PC-3 (cell line): Measurements from ENCODE around the gene ABTB2. TPM values are rescaled to one million over a fixed set of nuclear protein-coding genes. Genes with fewer than 3 reads are reported as not detected.

ENCODE experiments used
- ATAC-seq: fragments of 200-7000 bp; cut with Tn5 transposase; 2 replicates; pipeline ENCODE4 v1.9.1; 2020; ENCODE audit warnings: mild to moderate bottlenecking, moderate library complexity
- BruUV-seq: library from RNA; stranded (reverse); fragments of 400-500 nt; replicated peaks from 2 replicates; lab custom pipeline; 2021; lab: Mats Ljungman, UMichigan
- CTCF ChIA-PET: fragments of 300-600 bp; sonication (Branson Sonifier 250); formaldehyde crosslinking; loops from one replicate; lab custom pipeline; 2022; ENCODE audit warnings: antibody characterized with exemption; lab: Charles Lee
- POLR2A ChIA-PET: fragments of 300-600 bp; sonication (Branson Sonifier 250); formaldehyde crosslinking; loops from one replicate; lab custom pipeline; 2022; ENCODE audit warnings: antibody characterized with exemption; ENCODE audit not compliant: unreplicated experiment; lab: Charles Lee
- DNase-seq: peaks from one replicate; pipeline ENCODE4 v3.0.0-alpha.2; 2015
- H2AFZ ChIP-seq: fragments of 300-600 bp; sonication (generic); 2 replicates; pipeline ENCODE4 v1.6.0; 2016; ENCODE audit warnings: antibody characterized with exemption, low read length
- H3F3A ChIP-seq: fragments of 300-600 bp; sonication (generic); one replicate; pipeline ENCODE4 v1.6.0; 2017; ENCODE audit warnings: antibody characterized with exemption, low read length, control low read depth, mild to moderate bottlenecking; ENCODE audit not compliant: unreplicated experiment
- H3K27ac ChIP-seq: fragments of 300-600 bp; sonication (generic); 2 replicates; pipeline ENCODE4 v1.5.1; 2016; ENCODE audit warnings: mild to moderate bottlenecking, low read length
- H3K27me3 ChIP-seq: fragments of 300-600 bp; sonication (generic); 2 replicates; pipeline ENCODE4 v1.6.1; 2016; ENCODE audit warnings: low read length, mixed read lengths
- H3K36me3 ChIP-seq: fragments of 300-600 bp; sonication (generic); 2 replicates; pipeline ENCODE4 v1.6.1; 2016; ENCODE audit warnings: low read depth, mixed run types, low read length, mixed read lengths
- H3K4me1 ChIP-seq: fragments of 300-600 bp; sonication (generic); 2 replicates; pipeline ENCODE4 v1.5.1; 2016; ENCODE audit warnings: low read length; ENCODE audit not compliant: insufficient read depth
- H3K4me2 ChIP-seq: fragments of 300-600 bp; sonication (generic); 2 replicates; pipeline ENCODE4 v1.6.0; 2016; ENCODE audit warnings: low read length
- H3K4me3 ChIP-seq: fragments of 300-600 bp; sonication (generic); 2 replicates; pipeline ENCODE4 v1.5.1; 2016; ENCODE audit warnings: mild to moderate bottlenecking, low read length, mixed read lengths
- H3K79me2 ChIP-seq: fragments of 300-600 bp; sonication (generic); 2 replicates; pipeline ENCODE4 v1.6.1; 2017; ENCODE audit warnings: low read length, mixed read lengths
- H3K9ac ChIP-seq: fragments of 300-600 bp; sonication (generic); 2 replicates; pipeline ENCODE4 v1.6.0; 2016; ENCODE audit warnings: mild to moderate bottlenecking, low read length
- H3K9me2 ChIP-seq: fragments of 300-600 bp; sonication (generic); replicated peaks from 2 replicates; pipeline ENCODE4 v1.6.1; 2016; ENCODE audit warnings: mixed run types, low read length, mixed read lengths
- H3K9me3 ChIP-seq: fragments of 300-600 bp; sonication (generic); 2 replicates; pipeline ENCODE4 v1.6.1; 2016; ENCODE audit warnings: low read length, mixed read lengths
- H4K20me1 ChIP-seq: fragments of 300-600 bp; sonication (generic); 2 replicates; pipeline ENCODE4 v1.6.1; 2016; ENCODE audit warnings: low read length, mixed read lengths
- EZH2 ChIP-seq: fragments of 300-600 bp; sonication (generic); IDR thresholded peaks from one replicate; pipeline ENCODE4 v1.6.1; 2017; ENCODE audit warnings: antibody characterized with exemption, mild to moderate bottlenecking, low read length; ENCODE audit not compliant: unreplicated experiment
- EZH2phosphoT487 ChIP-seq: fragments of 300-600 bp; sonication (generic); IDR thresholded peaks from 2 replicates; pipeline ENCODE4 v1.6.1; 2018; ENCODE audit warnings: mild to moderate bottlenecking, antibody characterized with exemption, low read length, borderline replicate concordance
- intact Hi-C: fragments of 100-400 bp; cut with micrococcal nuclease; formaldehyde crosslinking; loops from 2 replicates; pipeline ENCODE4 v1.9.0; 2023
- total RNA-seq: library from RNA; depleted of rRNA; stranded (reverse); fragments of >200 nt; gene quantifications from 2 replicates; pipeline ENCODE4 v1.2.3, GENCODE V29; 2014
- TF ChIP-seq, protein P1 (sequence below): fragments of 300-600 bp; sonication (generic); conservative IDR thresholded peaks from 2 replicates; pipeline ENCODE4 v1.5.1; 2017; ENCODE audit warnings: antibody characterized with exemption, low read depth, mild to moderate bottlenecking, low read length

ABTB2 gene
- total RNA-seq, 1 experiment from 2014 or later, result 5.2 TPM

DNA sequence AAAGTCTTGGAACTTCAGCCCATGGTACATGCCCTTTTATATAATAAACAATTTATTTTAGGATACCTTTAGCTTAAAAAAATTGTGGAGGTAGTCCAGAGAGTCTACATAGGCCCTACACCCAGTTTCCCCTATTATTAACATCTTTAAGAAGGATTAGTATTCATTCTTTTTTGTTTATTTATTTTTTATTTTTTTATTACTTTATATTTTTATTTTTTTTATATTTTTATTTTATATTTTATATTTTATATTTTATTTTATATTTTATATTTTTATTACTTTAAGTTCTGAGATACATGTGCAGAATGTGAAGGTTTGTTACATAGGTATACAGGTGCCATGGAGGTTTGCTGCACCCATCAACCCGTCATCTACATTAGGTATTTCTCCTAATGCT lies 15.9 kb upstream of the ABTB2 start:
- ChIA-PET POLR2A (no interaction called here), CTCF (no interaction called here)
- H4K20me1 ChIP-seq, result no peaks in the 10 kb centered on the region
- H3F3A ChIP-seq, result peaks cover 2% of the 10 kb centered on the region
- peaks cover 4% of the 10 kb centered on the region; the same call in 1 of the 2 replicates for H3K36me3 ChIP-seq
- H3K9ac ChIP-seq, result no peak overlapping the region
- no peaks in the 10 kb centered on the region for H3K27me3 ChIP-seq
- H3K4me1 ChIP-seq, result peaks cover 20% of the 10 kb centered on the region
- no peaks in the 10 kb centered on the region for H3K9me2 ChIP-seq
- no peak for DNase-seq
- no peak overlapping the region for H2AFZ ChIP-seq
- no peak overlapping the region for H3K4me2 ChIP-seq
- intact Hi-C loops, result no loop called here
- no peaks in the 10 kb centered on the region for H3K79me2 ChIP-seq
- TF ChIP-seq EZH2 (no peak), EZH2phosphoT487 (no peak)
- TF ChIP-seq, protein P1, sequence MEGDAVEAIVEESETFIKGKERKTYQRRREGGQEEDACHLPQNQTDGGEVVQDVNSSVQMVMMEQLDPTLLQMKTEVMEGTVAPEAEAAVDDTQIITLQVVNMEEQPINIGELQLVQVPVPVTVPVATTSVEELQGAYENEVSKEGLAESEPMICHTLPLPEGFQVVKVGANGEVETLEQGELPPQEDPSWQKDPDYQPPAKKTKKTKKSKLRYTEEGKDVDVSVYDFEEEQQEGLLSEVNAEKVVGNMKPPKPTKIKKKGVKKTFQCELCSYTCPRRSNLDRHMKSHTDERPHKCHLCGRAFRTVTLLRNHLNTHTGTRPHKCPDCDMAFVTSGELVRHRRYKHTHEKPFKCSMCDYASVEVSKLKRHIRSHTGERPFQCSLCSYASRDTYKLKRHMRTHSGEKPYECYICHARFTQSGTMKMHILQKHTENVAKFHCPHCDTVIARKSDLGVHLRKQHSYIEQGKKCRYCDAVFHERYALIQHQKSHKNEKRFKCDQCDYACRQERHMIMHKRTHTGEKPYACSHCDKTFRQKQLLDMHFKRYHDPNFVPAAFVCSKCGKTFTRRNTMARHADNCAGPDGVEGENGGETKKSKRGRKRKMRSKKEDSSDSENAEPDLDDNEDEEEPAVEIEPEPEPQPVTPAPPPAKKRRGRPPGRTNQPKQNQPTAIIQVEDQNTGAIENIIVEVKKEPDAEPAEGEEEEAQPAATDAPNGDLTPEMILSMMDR, result no peak
- no TSS peak for BruUV-seq
- peaks cover 8% of the 10 kb centered on the region; the same call in 1 of the 2 replicates for H3K9me3 ChIP-seq
- H3K4me3 ChIP-seq, result no peak overlapping the region
- no peak for ATAC-seq
- H3K27ac ChIP-seq, result no peak overlapping the region

DNA sequence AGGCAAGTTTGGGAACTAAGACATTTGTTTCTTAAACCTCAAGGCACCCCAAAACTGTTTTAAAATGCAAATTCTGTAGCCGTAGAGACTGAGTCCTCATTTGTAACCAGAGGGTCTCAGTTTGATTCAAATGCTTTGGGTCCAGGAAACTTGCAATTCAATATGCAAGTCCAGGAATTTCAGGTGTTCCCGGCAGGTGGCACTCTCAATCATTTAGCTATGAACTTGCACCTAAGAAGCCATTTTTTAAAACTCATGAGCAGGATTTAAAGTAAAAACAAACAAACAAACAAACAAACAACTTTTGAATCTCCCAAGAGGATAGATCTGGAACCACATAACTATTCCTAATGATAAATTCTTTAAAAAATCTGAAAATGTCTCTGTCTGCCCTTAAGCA lies 8.7 kb upstream of the ABTB2 start:
- Histone ChIP-seq H3K27ac (no peak overlapping the region), H4K20me1 (no peaks in the 10 kb centered on the region), H3K9ac (no peak overlapping the region), H3F3A (no peaks in the 10 kb centered on the region), H3K36me3 (no peaks in the 10 kb centered on the region), H3K79me2 (no peaks in the 10 kb centered on the region), H3K4me1 (peaks cover 10% of the 10 kb centered on the region), H3K4me3 (no peak overlapping the region), H3K27me3 (no peaks in the 10 kb centered on the region), H3K4me2 (no peak overlapping the region), H2AFZ (no peak overlapping the region), H3K9me3 (no peaks in the 10 kb centered on the region), H3K9me2 (no peaks in the 10 kb centered on the region)
- BruUV-seq, result no TSS peak
- ChIA-PET CTCF (interaction anchor here (0.6 to 2.1 kb wide), 9 partner anchors 13 to 365 kb away, joined by 3 to 27 read pairs (median 3); no protein-coding TSS in a partner anchor), POLR2A (no interaction called here)
- ATAC-seq (no peak), DNase-seq (peak; percentile 70)
- TF ChIP-seq, protein P1, result peak; percentile 87
- TF ChIP-seq EZH2, result no peak
- intact Hi-C loops, result loop anchor here (1.0 kb wide), 2 partner anchors 102 to 127 kb away; no protein-coding TSS in a partner anchor

DNA sequence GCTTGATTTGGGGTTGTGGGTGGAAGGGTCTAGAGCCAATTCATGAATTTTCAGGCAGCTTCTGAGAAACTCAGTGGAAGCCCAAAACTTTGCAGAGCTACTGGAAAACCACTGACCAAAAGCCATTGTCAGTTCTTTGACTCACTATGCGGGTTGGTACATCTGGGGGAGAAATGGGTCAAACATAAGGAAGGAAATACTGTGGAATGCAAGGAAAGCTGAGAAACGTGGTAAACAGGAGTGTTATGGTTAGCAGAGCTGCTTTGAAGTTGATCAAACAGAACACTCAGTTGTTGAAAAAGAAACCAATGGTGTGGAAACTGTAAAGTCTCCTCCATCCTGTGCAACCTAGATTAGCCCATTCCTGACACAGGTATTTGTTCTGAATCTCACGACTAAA lies 6.3 kb upstream of the ABTB2 start:
- Histone ChIP-seq H3K79me2 (no peaks in the 10 kb centered on the region), H3K9me3 (no peaks in the 10 kb centered on the region), H3F3A (no peaks in the 10 kb centered on the region), H3K4me2 (no peak overlapping the region), H3K9ac (no peak overlapping the region), H3K36me3 (no peaks in the 10 kb centered on the region), H3K4me3 (no peak overlapping the region), H2AFZ (no peak overlapping the region), H3K9me2 (no peaks in the 10 kb centered on the region), H3K4me1 (no peaks in the 10 kb centered on the region), H3K27ac (no peak overlapping the region), H4K20me1 (no peaks in the 10 kb centered on the region), H3K27me3 (no peaks in the 10 kb centered on the region)
- no peak for ATAC-seq
- DNase-seq, result no peak
- POLR2A ChIA-PET, result no interaction called here
- TF ChIP-seq EZH2phosphoT487 (no peak), EZH2 (no peak)
- TF ChIP-seq, protein P1, result no peak
- BruUV-seq, result no TSS peak
- CTCF ChIA-PET, result interaction anchor here (0.6 kb wide), 1 partner anchor 678 kb away, joined by 3 read pairs; no protein-coding TSS in a partner anchor
- intact Hi-C loops, result no loop called here
